Esophagus muscularis mucosa (tissue), 4 donors: ENCODE results near the gene TMEM169. TPM values are rescaled to one million over a fixed set of nuclear protein-coding genes. Genes with fewer than 3 reads are reported as not detected.

Experiments
- DNase-seq: peaks from one replicate; pipeline ENCODE4 v3.0.0-alpha.2; 2017; ENCODE audit errors: extremely low spot score
- H3K27ac ChIP-seq, 4 donors: fragments of 200-600 bp; sonication (generic); replicated peaks in 1 of 4; 1 replicate in 3 of 4; 2 replicates in 1 of 4; pipeline ENCODE4 v1.5.1; 2016 to 2019; ENCODE audit warnings: mild to moderate bottlenecking in 1 of 4
- H3K27me3 ChIP-seq, 4 donors: fragments of 200-600 bp; sonication (generic); one replicate each; pipeline versions ENCODE4 v1.5.1 to v1.6.0; 2016 to 2019
- H3K36me3 ChIP-seq, 4 donors: fragments of 200-600 bp; sonication (generic); one replicate each; pipeline ENCODE4 v1.5.1; 2016 to 2019
- H3K4me1 ChIP-seq, 4 donors: fragments of 200-600 bp; sonication (generic); one replicate each; pipeline ENCODE4 v1.5.1; 2016 to 2019
- H3K4me3 ChIP-seq, 4 donors: fragments of 200-600 bp; sonication (generic); 1 replicate in 2 of 4; 2 replicates in 2 of 4; pipeline ENCODE4 v1.5.1; 2016 to 2019; ENCODE audit warnings: mild to moderate bottlenecking in 4 of 4, moderate library complexity in 1 of 4
- H3K9me3 ChIP-seq, 4 donors: fragments of 200-600 bp; sonication (generic); 1 replicate in 3 of 4; 2 replicates in 1 of 4; pipeline ENCODE4 v1.5.1; 2016 to 2019
- EP300 ChIP-seq: sonication (generic); formaldehyde crosslinking; IDR thresholded peaks from one replicate; pipeline ENCODE4 v1.6.1; 2017; ENCODE audit warnings: antibody characterized with exemption
- POLR2A ChIP-seq: fragments of 450-650 bp; IDR thresholded peaks from one replicate; pipeline ENCODE4 v1.6.1; 2017; ENCODE audit warnings: antibody characterized with exemption, moderate library complexity, mild to moderate bottlenecking, low read depth
- POLR2AphosphoS5 ChIP-seq, 2 donors: sonication (generic); formaldehyde crosslinking; IDR thresholded peaks; one replicate each; pipeline ENCODE4 v1.6.1; 2017; ENCODE audit warnings: antibody characterized with exemption in 2 of 2
- WGBS: methylation state at CpG from one replicate; pipeline ENCODE4 v1.1.5; 2018; 5-methylcytosine and 5-hydroxymethylcytosine counted together
- intact Hi-C: fragments of 100-400 bp; cut with DNase I; formaldehyde crosslinking; loops from one replicate; pipeline ENCODE4 v1.15.1; 2023
- total RNA-seq, 4 donors: library from RNA; depleted of rRNA; stranded (reverse); fragments of >200 nt; gene quantifications; one replicate each; pipeline versions ENCODE4 v1.1.0 to v1.2.1, GENCODE V29; 2016
- TF ChIP-seq, protein P1 (sequence below), 3 experiments: fragments of 200-600 bp in 2 of 3; fragments of 450-650 bp in 1 of 3; sonication (generic) in 2 of 3; IDR thresholded peaks; one replicate each; pipeline ENCODE4 v1.5.1; 2017 to 2019; ENCODE audit warnings: antibody characterized with exemption in 3 of 3, mild to moderate bottlenecking in 2 of 3, moderate library complexity in 1 of 3

The TMEM169 gene
- total RNA-seq, 4 donors from 2014 or later = under 0.01 to 0.75 (median 0.51) TPM

DNA sequence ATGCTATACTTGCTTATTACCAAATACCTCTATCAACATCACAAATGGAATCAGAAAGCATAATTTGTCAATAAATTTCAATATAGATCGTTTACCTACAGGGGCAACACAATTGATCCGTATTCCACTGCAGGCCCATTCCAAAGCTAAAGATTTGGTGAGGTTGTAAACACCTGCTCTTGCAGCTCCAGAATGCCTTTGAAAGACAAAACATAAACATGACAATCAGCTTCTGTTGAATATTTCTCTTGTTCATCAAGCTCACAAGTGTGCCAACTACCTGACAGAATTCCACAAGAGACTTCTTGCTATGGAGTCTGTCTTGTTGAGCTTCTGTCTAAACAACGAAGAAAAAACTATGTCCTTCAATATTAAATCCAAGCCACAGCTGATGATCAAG is 30.4 kb upstream of the TMEM169 start:
- Histone ChIP-seq H3K4me3 (no peak overlapping the region), H3K36me3 (peaks cover 0 to 35% (median 4%) of the 10 kb centered on the region in 4 donors), H3K27me3 (no peaks in the 10 kb centered on the region), H3K4me1 (no peaks in the 10 kb centered on the region), H3K27ac (no peak overlapping the region), H3K9me3 (no peaks in the 10 kb centered on the region)
- intact Hi-C loops = no loop called here
- WGBS = 92% methylated on average over 3 of the region's 3 CpGs
- TF ChIP-seq POLR2AphosphoS5 (IDR thresholded peaks at IDR 0.05) = no peak
- no peak for TF ChIP-seq POLR2A
- TF ChIP-seq, protein P1, sequence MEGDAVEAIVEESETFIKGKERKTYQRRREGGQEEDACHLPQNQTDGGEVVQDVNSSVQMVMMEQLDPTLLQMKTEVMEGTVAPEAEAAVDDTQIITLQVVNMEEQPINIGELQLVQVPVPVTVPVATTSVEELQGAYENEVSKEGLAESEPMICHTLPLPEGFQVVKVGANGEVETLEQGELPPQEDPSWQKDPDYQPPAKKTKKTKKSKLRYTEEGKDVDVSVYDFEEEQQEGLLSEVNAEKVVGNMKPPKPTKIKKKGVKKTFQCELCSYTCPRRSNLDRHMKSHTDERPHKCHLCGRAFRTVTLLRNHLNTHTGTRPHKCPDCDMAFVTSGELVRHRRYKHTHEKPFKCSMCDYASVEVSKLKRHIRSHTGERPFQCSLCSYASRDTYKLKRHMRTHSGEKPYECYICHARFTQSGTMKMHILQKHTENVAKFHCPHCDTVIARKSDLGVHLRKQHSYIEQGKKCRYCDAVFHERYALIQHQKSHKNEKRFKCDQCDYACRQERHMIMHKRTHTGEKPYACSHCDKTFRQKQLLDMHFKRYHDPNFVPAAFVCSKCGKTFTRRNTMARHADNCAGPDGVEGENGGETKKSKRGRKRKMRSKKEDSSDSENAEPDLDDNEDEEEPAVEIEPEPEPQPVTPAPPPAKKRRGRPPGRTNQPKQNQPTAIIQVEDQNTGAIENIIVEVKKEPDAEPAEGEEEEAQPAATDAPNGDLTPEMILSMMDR (IDR thresholded peaks at IDR 0.05) = no peak
- no peak for TF ChIP-seq EP300
- DNase-seq = no peak

DNA sequence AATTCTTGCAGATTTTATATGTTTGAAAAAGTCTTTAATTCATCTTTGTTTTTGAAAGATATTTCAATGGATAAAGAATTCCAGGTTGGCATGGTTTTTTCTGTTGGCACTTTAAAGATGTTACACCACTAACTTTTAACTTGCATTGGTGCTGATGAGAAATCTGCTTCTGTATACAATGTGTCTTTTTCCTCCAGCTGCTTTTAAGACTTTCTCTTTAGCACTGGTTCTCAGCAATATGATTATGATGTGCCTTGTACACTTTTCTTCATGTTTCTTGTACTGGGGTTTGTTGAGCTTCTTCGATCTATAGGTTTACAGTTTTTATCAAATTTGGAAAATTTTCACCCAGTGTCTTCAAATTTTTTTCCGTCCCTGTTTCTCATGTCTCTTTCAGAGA is 29.3 kb upstream of the TMEM169 start:
- Histone ChIP-seq H3K4me3 (no peak overlapping the region), H3K4me1 (no peaks in the 10 kb centered on the region), H3K9me3 (no peaks in the 10 kb centered on the region), H3K27me3 (no peaks in the 10 kb centered on the region), H3K36me3 (peaks cover 0 to 24% (median 4%) of the 10 kb centered on the region in 4 donors), H3K27ac (no peak overlapping the region)
- 98% methylated on average over 2 of the region's 2 CpGs for WGBS
- no peak for TF ChIP-seq POLR2A
- TF ChIP-seq, protein P1 (IDR thresholded peaks at IDR 0.05) = no peak
- TF ChIP-seq EP300 = no peak
- no peak for TF ChIP-seq POLR2AphosphoS5 (IDR thresholded peaks at IDR 0.05)
- intact Hi-C loops = no loop called here
- DNase-seq = no peak

DNA sequence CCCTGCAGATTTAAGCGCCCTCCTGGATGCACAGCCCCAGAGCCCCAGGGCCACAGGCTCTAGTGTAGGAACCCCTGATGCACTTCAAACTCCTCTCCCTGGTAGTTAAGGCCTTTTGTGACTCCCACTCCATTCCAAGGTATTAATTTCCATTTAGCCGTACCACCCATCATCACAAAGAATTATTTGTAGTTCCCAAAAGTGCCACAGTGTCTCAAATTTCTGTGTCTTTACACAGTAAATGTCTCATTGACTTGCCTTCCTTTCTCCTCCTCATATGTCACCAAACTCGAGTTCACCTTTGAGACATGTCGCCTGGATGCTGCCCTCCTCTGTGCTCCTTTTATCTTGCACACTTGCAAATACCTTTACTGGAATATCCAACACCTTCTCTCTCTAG is 26.0 kb upstream of the TMEM169 start:
- Histone ChIP-seq H3K4me1 (no peaks in the 10 kb centered on the region), H3K9me3 (no peaks in the 10 kb centered on the region), H3K27ac (no peak overlapping the region), H3K27me3 (no peaks in the 10 kb centered on the region), H3K36me3 (peaks cover 0 to 7% (median 2%) of the 10 kb centered on the region in 4 donors), H3K4me3 (no peak overlapping the region)
- no peak for DNase-seq
- intact Hi-C loops = no loop called here
- TF ChIP-seq POLR2AphosphoS5 (IDR thresholded peaks at IDR 0.05) (no peak), EP300 (no peak), POLR2A (no peak)
- TF ChIP-seq, protein P1 (IDR thresholded peaks at IDR 0.05) = no peak
- WGBS = 87% methylated on average over 4 of the region's 4 CpGs

DNA sequence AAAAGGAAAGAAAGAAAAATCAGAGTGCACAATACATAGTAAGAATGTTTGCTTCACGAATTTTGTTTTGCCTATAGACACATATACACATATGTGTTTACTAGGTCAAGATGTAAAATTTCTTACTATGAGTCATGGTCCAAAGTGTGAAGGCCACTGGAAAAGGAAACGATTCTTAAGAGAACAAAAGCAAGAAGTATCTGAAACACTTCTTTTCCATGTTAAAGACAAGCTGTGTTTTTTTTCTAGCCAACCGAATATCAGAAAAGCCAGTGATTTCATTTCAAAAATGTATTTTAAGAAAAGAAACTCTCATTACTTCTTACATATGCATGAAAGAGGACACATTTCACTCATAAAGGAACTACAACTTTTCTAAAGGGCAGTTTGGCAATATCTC is 25.0 kb upstream of the TMEM169 start:
- no peak for DNase-seq
- WGBS = 73% methylated on average over 3 of the region's 3 CpGs
- no peaks in the 10 kb centered on the region for H3K9me3 ChIP-seq
- H3K27ac ChIP-seq = no peak overlapping the region
- intact Hi-C loops = no loop called here
- H3K4me1 ChIP-seq = no peaks in the 10 kb centered on the region
- no peak overlapping the region for H3K4me3 ChIP-seq
- TF ChIP-seq EP300 (no peak), POLR2A (no peak), POLR2AphosphoS5 (IDR thresholded peaks at IDR 0.05) (no peak)
- TF ChIP-seq, protein P1 (IDR thresholded peaks at IDR 0.05) = no peak
- H3K27me3 ChIP-seq = no peaks in the 10 kb centered on the region
- peaks cover 0 to 4% (median 2%) of the 10 kb centered on the region in 4 donors for H3K36me3 ChIP-seq

DNA sequence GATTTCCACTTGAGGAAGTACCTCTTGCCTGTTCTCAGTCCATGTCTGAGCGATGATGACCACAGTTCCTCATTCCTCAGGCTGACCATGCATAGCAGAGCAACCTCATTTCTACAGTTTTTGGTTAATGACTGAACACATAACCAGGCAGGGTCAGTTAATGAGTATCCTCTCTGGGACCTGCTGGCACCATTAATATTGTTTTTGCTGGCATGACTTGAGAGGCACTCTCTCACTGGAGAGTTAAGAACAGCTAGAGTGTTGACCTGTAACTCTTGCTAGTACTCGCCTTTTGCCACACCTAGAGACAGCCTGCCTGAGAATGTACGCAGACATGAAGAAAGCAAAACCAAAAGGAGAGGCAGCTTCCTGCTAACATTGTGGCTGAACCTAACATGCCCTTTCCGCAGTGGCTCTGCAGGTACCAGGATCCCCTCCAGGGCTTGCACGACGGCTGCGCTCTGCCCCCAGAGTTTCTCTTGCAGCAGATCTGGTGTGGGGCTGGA is 24.0 kb upstream of the TMEM169 start:
- DNase-seq = no peak
- TF ChIP-seq, protein P1 (IDR thresholded peaks at IDR 0.05) = no peak
- H3K4me1 ChIP-seq = no peaks in the 10 kb centered on the region
- no peak overlapping the region for H3K27ac ChIP-seq
- WGBS = 63% methylated on average over 4 of the region's 7 CpGs
- no peak overlapping the region for H3K4me3 ChIP-seq
- peaks cover 0 to 8% (median 2%) of the 10 kb centered on the region in 4 donors for H3K36me3 ChIP-seq
- no peaks in the 10 kb centered on the region for H3K9me3 ChIP-seq
- intact Hi-C loops = no loop called here
- no peaks in the 10 kb centered on the region for H3K27me3 ChIP-seq
